ENCODE results near the gene TMED9. TPM values are rescaled to one million over a fixed set of nuclear protein-coding genes. Genes with fewer than 3 reads are reported as not detected.

Gene TMED9
- total RNA-seq (2014; rRNA removed; shearing (Covaris generic)): 141 and 148 TPM in 2 replicates

DNA sequence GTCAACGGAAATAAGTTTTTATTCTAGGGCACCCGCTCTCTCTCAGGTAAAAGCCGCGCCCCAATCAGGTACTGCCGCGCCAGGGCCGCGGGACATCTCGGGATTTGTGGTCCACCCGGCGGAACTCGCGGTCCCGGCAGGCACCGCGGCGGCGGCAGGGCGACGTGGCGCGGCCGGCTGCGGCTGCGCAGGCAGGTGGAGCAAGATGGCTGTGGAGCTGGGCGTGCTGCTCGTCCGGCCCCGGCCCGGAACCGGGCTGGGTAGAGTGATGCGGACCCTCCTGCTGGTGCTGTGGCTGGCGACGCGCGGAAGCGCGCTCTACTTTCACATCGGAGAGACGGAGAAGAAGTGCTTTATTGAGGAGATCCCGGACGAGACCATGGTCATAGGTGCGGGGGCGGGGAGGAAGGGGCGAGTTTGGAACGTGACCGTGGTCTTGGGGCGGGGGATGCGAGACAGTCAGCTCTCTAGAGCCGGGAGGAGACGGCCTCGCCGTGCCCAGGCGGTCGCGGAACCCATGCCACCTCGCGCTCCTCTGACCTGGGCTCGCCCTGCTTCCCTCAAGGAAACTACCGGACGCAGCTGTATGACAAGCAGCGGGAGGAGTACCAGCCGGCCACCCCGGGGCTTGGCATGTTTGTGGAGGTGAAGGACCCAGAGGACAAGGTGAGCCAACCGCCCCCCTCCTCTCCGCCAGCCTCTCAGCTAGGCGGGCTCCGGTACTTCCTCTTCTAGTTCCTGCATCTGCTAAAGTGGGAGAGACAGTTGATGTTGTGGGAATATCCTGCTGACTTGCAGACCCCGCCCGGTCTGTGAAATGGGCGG lies at the start of gene TMED9:
TMED9 (plus strand) TSS at position 194 of the 825 bp plus-strand sequence; CDS start at position 206, 12 bp downstream.
- Histone ChIP-seq H3K9me3 (replicated peaks) (no peaks in the 10 kb centered on the region), H3K27me3 (replicated peaks) (peaks cover 33% of the 10 kb centered on the region), H3K4me1 (replicated peaks) (peaks cover 6% of the 10 kb centered on the region; the same call in 1 of the 2 replicates), H3K36me3 (peaks cover 46% of the 10 kb centered on the region), H3K4me3 (peak within 1 kb of the TSS; percentile 68), H3K27ac (no peak within 1 kb of the TSS; the same call in 1 of the 2 replicates)
- DNase-seq (ENCODE audit: low read depth in 1 of 2, low spot score in 2 of 2): peak; percentile 68 to 81

- Histone ChIP-seq H3K27ac (no peak overlapping the region), H3K36me3 (peaks cover 42% of the 10 kb centered on the region), H3K4me3 (no peak overlapping the region), H3K9me3 (replicated peaks) (0 out of 2 replicates have a peak, but pooled peaks cover 3% of the 10 kb centered on the region), H3K27me3 (replicated peaks) (no peaks in the 10 kb centered on the region), H3K4me1 (replicated peaks) (peaks cover 26% of the 10 kb centered on the region)
- DNase-seq (ENCODE audit: low read depth in 1 of 2, low spot score in 2 of 2): no peak
Measured at GRCh38 chr5:177542816-177543465, 49.1 kb upstream of the TMED9 start.

DNA sequence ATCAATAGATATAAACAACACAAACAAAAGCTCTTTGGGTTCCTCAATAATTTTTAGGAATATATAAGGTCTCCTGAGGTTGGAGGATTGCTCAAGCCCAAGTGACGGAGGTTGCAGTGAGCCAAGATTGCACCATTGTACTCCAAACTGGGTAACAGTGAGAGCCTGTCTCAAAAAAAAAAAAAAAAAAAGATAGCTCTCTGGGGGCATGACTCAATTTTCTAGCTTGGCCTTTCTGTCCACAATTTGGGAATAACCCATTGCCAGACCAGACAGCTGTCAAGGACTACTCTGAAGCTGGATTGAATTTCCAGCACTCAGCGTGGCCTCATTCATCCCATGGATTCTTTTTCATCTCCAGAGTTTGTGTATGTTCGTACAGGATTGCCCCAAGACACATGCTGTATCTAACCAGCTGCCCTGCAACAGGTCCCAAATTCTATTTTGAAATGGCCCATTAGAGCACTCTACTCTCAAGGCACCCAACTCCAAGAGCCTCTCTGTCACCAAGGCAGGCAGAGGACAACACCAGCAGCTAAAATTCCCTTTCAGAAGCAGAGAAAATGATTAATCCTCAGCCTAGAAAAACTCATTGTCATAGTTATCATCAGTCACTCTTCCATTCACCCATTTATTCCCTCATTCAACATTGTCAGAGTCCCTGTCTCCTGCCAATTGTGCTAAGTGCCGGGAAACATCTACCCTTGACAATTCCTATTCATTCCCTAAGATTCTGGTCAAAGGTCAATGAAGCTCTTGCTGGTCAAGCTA lies 46.3 kb upstream of the TMED9 start:
- Histone ChIP-seq H3K27me3 (replicated peaks) (no peaks in the 10 kb centered on the region), H3K9me3 (replicated peaks) (0 out of 2 replicates have a peak, but pooled peaks cover 3% of the 10 kb centered on the region), H3K4me3 (no peak overlapping the region), H3K4me1 (replicated peaks) (peaks cover 15% of the 10 kb centered on the region), H3K36me3 (peaks cover 41% of the 10 kb centered on the region), H3K27ac (peak overlapping the region; percentile 0; the same call in 1 of the 2 replicates)
- DNase-seq (ENCODE audit: low read depth in 1 of 2, low spot score in 2 of 2): no peak

GRCh38 chr5:177546258-177546741 lies 45.7 kb upstream of the TMED9 start:
- no peaks in the 10 kb centered on the region for H3K27me3 ChIP-seq (replicated peaks)
- peak; percentile 91 to 95 for DNase-seq (ENCODE audit: low read depth in 1 of 2, low spot score in 2 of 2)
- peaks cover 15% of the 10 kb centered on the region for H3K4me1 ChIP-seq (replicated peaks)
- peak overlapping the region; percentile 39 for H3K27ac ChIP-seq
- 0 out of 2 replicates have a peak, but pooled peaks cover 3% of the 10 kb centered on the region for H3K9me3 ChIP-seq (replicated peaks)
- peaks cover 43% of the 10 kb centered on the region for H3K36me3 ChIP-seq
- no peak overlapping the region for H3K4me3 ChIP-seq

DNA sequence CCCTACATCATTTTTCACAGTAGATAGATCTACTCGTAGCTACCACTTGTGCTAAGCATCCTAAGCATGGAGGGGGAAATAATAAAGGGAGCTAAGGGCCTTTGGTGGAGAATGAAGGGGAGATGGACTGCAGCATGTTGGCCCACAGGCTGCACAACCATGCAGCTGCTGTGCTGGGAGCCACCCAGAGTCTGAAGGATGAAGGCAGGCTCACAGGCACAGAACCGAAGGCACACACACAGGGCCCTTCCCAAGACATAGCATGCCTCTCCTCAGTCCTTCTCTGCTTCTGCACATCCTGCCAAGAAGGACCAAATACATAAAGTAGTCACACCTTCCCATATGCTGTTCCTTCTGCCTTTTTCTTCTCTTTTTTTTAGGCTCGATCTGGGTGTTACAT lies 44.3 kb upstream of the TMED9 start:
- Histone ChIP-seq H3K4me1 (replicated peaks) (peaks cover 17% of the 10 kb centered on the region), H3K27ac (no peak overlapping the region), H3K36me3 (peaks cover 47% of the 10 kb centered on the region), H3K4me3 (no peak overlapping the region), H3K9me3 (replicated peaks) (0 out of 2 replicates have a peak, but pooled peaks cover 3% of the 10 kb centered on the region), H3K27me3 (replicated peaks) (no peaks in the 10 kb centered on the region)
- DNase-seq (ENCODE audit: low read depth in 1 of 2, low spot score in 2 of 2): no peak

- Histone ChIP-seq H3K36me3 (peaks cover 45% of the 10 kb centered on the region), H3K4me1 (replicated peaks) (peaks cover 24% of the 10 kb centered on the region), H3K27me3 (replicated peaks) (no peaks in the 10 kb centered on the region), H3K4me3 (no peak overlapping the region), H3K27ac (no peak overlapping the region), H3K9me3 (replicated peaks) (0 out of 2 replicates have a peak, but pooled peaks cover 3% of the 10 kb centered on the region)
- DNase-seq (ENCODE audit: low read depth in 1 of 2, low spot score in 2 of 2): no peak
Measured at GRCh38 chr5:177548495-177548894, 43.5 kb upstream of the TMED9 start.

DNA sequence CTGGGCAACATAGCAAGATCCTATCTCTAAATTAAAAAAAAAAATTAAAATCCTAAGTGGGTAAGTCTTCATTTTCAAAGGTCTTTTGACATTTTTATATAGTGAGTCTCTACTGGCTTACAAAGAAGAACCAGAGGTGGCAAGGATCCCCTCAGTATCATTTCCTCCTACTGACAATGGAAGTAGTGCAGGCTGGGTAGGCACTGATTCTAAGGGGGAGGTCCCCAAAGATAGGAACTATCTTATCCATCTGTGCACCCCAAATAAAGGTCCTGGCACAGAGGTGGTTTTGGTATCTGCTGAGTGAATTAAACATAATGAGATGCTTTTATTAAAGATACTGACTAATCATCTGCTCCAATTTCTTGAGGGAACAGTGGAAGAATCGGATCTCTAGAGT lies 41.9 kb upstream of the TMED9 start:
- Histone ChIP-seq H3K4me1 (replicated peaks) (peaks cover 30% of the 10 kb centered on the region), H3K27me3 (replicated peaks) (no peaks in the 10 kb centered on the region), H3K9me3 (replicated peaks) (0 out of 2 replicates have a peak, but pooled peaks cover 3% of the 10 kb centered on the region), H3K36me3 (peaks cover 37% of the 10 kb centered on the region), H3K4me3 (no peak overlapping the region), H3K27ac (no peak overlapping the region)
- DNase-seq (ENCODE audit: low read depth in 1 of 2, low spot score in 2 of 2): no peak

DNA sequence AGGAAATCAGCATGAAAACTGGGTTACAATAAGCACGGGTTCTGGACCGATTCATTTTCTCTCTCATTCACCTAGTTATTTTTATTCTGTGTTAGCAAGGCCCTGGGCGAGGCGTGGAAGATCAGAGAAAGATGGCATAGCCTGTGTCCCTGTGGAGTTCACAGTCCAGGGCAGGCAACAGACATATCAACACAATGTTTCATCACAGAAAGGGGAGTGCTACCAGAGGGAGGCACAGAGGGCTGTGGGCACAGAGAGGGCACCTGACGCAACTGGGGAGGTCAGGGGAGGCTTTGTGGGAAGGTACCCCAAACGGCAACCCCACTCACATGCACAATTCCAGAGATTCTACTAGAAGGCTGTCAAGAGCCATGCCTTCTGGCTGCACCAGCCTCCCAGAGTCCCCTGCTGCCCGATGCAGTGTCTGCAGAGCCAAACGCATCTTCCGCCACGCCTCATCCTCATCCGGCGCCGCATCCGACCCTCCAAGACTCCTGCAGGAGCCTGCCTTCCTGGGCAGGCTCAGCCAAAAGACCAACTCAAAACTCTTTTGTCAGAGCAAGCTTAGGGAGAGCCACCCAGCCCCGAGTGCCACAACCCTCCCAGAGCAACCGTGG lies 39.1 kb upstream of the TMED9 start:
- H3K27me3 ChIP-seq (replicated peaks): no peaks in the 10 kb centered on the region
- peaks cover 34% of the 10 kb centered on the region for H3K36me3 ChIP-seq
- H3K27ac ChIP-seq: no peak overlapping the region
- no peak for DNase-seq (ENCODE audit: low read depth in 1 of 2, low spot score in 2 of 2)
- peaks cover 15% of the 10 kb centered on the region for H3K4me1 ChIP-seq (replicated peaks)
- peak overlapping the region; percentile 83 for H3K4me3 ChIP-seq
- H3K9me3 ChIP-seq (replicated peaks): no peaks in the 10 kb centered on the region

DNA sequence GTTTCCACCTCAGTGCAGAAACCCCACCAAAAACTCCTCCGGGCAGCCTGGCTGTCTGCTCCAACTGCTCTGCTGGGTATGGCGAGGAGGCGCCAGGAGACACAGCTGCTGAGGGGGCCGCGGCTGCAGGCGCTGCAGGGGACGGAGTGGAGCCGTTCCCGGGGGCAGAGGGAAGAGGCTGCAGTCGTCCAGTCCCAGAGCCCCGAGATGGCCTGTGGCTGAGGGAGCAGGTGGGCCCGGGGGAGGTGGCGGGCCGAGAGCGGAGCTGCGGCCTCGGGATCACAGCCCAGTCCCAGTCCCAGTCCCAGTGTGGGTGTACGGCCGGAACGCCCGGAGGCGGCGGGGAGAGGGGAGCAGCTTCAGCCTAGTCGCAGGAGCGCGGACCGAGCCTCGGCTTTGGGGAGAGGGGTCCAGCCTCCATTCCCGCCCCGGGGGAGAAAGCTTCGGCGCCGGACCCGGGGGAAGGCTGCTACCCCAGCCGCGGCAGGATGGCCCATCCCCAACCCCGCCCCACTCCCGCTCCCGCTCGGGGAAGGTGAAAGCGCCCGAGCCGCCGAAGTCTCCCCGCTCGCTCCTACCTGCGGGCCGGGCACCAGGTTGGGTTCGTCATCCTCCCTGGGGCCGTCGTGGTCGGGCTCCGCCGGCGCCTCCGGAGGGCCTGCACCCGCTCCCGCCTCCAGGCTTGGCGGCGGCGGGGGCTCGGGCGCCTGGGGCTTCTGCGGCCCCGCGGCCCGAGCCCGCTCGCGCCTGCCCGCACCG lies 38.2 kb upstream of the TMED9 start:
- Histone ChIP-seq H3K4me1 (replicated peaks) (peaks cover 15% of the 10 kb centered on the region), H3K9me3 (replicated peaks) (no peaks in the 10 kb centered on the region), H3K27me3 (replicated peaks) (no peaks in the 10 kb centered on the region; the same call in 1 of the 2 replicates), H3K4me3 (peak overlapping the region; percentile 83), H3K36me3 (peaks cover 34% of the 10 kb centered on the region), H3K27ac (no peak overlapping the region)
- peak in 1 of 2 experiments; percentile 48 for DNase-seq (ENCODE audit: low read depth in 1 of 2, low spot score in 2 of 2)

GRCh38 chr5:177554474-177555111 lies 37.4 kb upstream of the TMED9 start, which contains the start of gene FAM193B:
TSS of gene FAM193B (minus strand) at chr5:177554563. CDS start at chr5:177554458, 105 bp downstream.
- Histone ChIP-seq H3K27me3 (replicated peaks) (no peaks in the 10 kb centered on the region; the same call in 1 of the 2 replicates), H3K27ac (no peak within 1 kb of the TSS), H3K36me3 (peaks cover 31% of the 10 kb centered on the region), H3K4me3 (peak within 1 kb of the TSS; percentile 83), H3K9me3 (replicated peaks) (no peaks in the 10 kb centered on the region), H3K4me1 (replicated peaks) (peaks cover 15% of the 10 kb centered on the region)
- peak; percentile 95 to 98 for DNase-seq (ENCODE audit: low read depth in 1 of 2, low spot score in 2 of 2)

GRCh38 chr5:177555228-177555627 lies 36.8 kb upstream of the TMED9 start:
- Histone ChIP-seq H3K36me3 (peaks cover 30% of the 10 kb centered on the region), H3K4me1 (replicated peaks) (peaks cover 15% of the 10 kb centered on the region), H3K27me3 (replicated peaks) (no peaks in the 10 kb centered on the region; the same call in 1 of the 2 replicates), H3K27ac (no peak overlapping the region), H3K9me3 (replicated peaks) (no peaks in the 10 kb centered on the region), H3K4me3 (no peak overlapping the region)
- no peak for DNase-seq (ENCODE audit: low read depth in 1 of 2, low spot score in 2 of 2)

GRCh38 chr5:177555665-177556064 lies 36.3 kb upstream of the TMED9 start:
- Histone ChIP-seq H3K27ac (no peak overlapping the region), H3K36me3 (peaks cover 25% of the 10 kb centered on the region), H3K4me1 (replicated peaks) (peaks cover 15% of the 10 kb centered on the region), H3K4me3 (no peak overlapping the region), H3K9me3 (replicated peaks) (no peaks in the 10 kb centered on the region), H3K27me3 (replicated peaks) (no peaks in the 10 kb centered on the region; the same call in 1 of the 2 replicates)
- no peak for DNase-seq (ENCODE audit: low read depth in 1 of 2, low spot score in 2 of 2)

Measured in SJSA1 (cell line).